ENCODE measurements around the gene PKDREJ. TPM values are rescaled to one million over a fixed set of nuclear protein-coding genes. Genes with fewer than 3 reads are reported as not detected.
A peak's percentile ranks its signal among the peaks of the same experiment; 100 is the strongest.

PKDREJ gene
- total RNA-seq, 2 donors from 2014 or later = under 0.01 to 0.33 TPM

- intact Hi-C loops (cut with DNase I) = loop anchor here (10.0 kb wide), 1 partner anchor 91 kb away; the partner anchor contains the start of gene PPARA
- WGBS, 2 donors = 73% methylated on average over 9 to 16 of the region's 16 CpGs
- no peaks in the 10 kb centered on the region for H3K9me3 ChIP-seq
- H3K27ac ChIP-seq = no peak overlapping the region
- TF ChIP-seq POLR2A (IDR thresholded peaks at IDR 0.05) (no peak), CTCF (IDR thresholded peaks at IDR 0.05) (no peak)
- no peaks in the 10 kb centered on the region for H3K27me3 ChIP-seq
- peaks cover 25% of the 10 kb centered on the region for H3K4me1 ChIP-seq
- DNase-seq = peak in 3 of 4 donors; percentile 20 to 49 (median 25)
- no peaks in the 10 kb centered on the region for H3K36me3 ChIP-seq (replicated peaks in 1 of 2; ENCODE audit: insufficient read depth in 1 of 2, low read depth in 2 of 2)
- no peak for ATAC-seq
- H3K4me3 ChIP-seq = no peak overlapping the region
Observed at GRCh38 chr22:46245511-46245910, 17.6 kb downstream of the PKDREJ start.

- WGBS, 2 donors = 90 to 93% methylated on average over 4 to 9 of the region's 9 CpGs
- no peak for ATAC-seq
Observed at GRCh38 chr22:46244771-46245170, 18.4 kb downstream of the PKDREJ start.

GRCh38 chr22:46242076-46242475 lies 21.1 kb downstream of the PKDREJ start:
- Histone ChIP-seq H3K9me3 (no peaks in the 10 kb centered on the region), H3K27ac (no peak overlapping the region), H3K4me3 (no peak overlapping the region), H3K4me1 (peaks cover 20% of the 10 kb centered on the region), H3K27me3 (no peaks in the 10 kb centered on the region), H3K36me3 (replicated peaks in 1 of 2; ENCODE audit: insufficient read depth in 1 of 2, low read depth in 2 of 2) (peaks cover 0 to 2% of the 10 kb centered on the region in 2 donors)
- TF ChIP-seq POLR2A (IDR thresholded peaks at IDR 0.05) (no peak), CTCF (IDR thresholded peaks at IDR 0.05) (no peak)
- intact Hi-C loops (cut with DNase I) = loop anchor here (10.0 kb wide), 1 partner anchor 87 kb away; the partner anchor contains the start of gene PPARA
- ATAC-seq (no peak), DNase-seq (no peak)
- 79 to 86% methylated on average over 10 of the region's 10 CpGs for WGBS, 2 donors

More at GRCh38 chr22:46244771-46245170, 18.4 kb downstream of the PKDREJ start:
- H3K4me3 ChIP-seq = no peak overlapping the region
- no peaks in the 10 kb centered on the region for H3K27me3 ChIP-seq
- H3K9me3 ChIP-seq = no peaks in the 10 kb centered on the region
- H3K27ac ChIP-seq = no peak overlapping the region
- H3K36me3 ChIP-seq (replicated peaks in 1 of 2; ENCODE audit: insufficient read depth in 1 of 2, low read depth in 2 of 2) = no peaks in the 10 kb centered on the region
- intact Hi-C loops (cut with DNase I) = loop anchor here (10.0 kb wide), 1 partner anchor 90 kb away; the partner anchor contains the start of gene PPARA
- no peak for DNase-seq
- peaks cover 25% of the 10 kb centered on the region for H3K4me1 ChIP-seq
- TF ChIP-seq POLR2A (IDR thresholded peaks at IDR 0.05) (no peak), CTCF (IDR thresholded peaks at IDR 0.05) (no peak)

- ATAC-seq (no peak), DNase-seq (peak in 2 of 4 donors; percentile 52 to 55)
- no peak for TF ChIP-seq CTCF (IDR thresholded peaks at IDR 0.05)
- TF ChIP-seq POLR2A (IDR thresholded peaks at IDR 0.05) = no peak
Observed at GRCh38 chr22:46241396-46242007, 21.6 kb downstream of the PKDREJ start.

More at GRCh38 chr22:46241396-46242007, 21.6 kb downstream of the PKDREJ start:
- Histone ChIP-seq H3K4me3 (no peak overlapping the region), H3K9me3 (no peaks in the 10 kb centered on the region), H3K36me3 (replicated peaks in 1 of 2; ENCODE audit: insufficient read depth in 1 of 2, low read depth in 2 of 2) (peaks cover 0 to 2% of the 10 kb centered on the region in 2 donors), H3K27ac (peak overlapping the region in 3 of 4 donors; percentile 26 to 51 (median 43)), H3K27me3 (no peaks in the 10 kb centered on the region), H3K4me1 (peaks cover 20% of the 10 kb centered on the region)
- intact Hi-C loops (cut with DNase I) = loop anchor here (10.0 kb wide), 1 partner anchor 87 kb away; the partner anchor contains the start of gene PPARA
- WGBS, 2 donors = 33% methylated on average over 5 of the region's 5 CpGs

All from body of pancreas (tissue), 4 donors.